Suprapubic skin (tissue), 4 donors: ENCODE results near the gene ERBB3. TPM values are rescaled to one million over a fixed set of nuclear protein-coding genes. Genes with fewer than 3 reads are reported as not detected.
"Not testable (repeated sequence)": the region's sequence is repeated elsewhere in the genome, so short reads cannot be mapped to it uniquely, and the experiment has no call there.

Source experiments
- DNase-seq, 2 donors: peaks; one replicate each; pipeline ENCODE4 v3.0.0-alpha.2; 2019; ENCODE audit warnings: low spot score in 2 of 2
- H3K27ac ChIP-seq: fragments of 200-600 bp; sonication (generic); one replicate; pipeline ENCODE4 v1.5.1; 2019
- H3K27me3 ChIP-seq: fragments of 200-600 bp; sonication (generic); one replicate; pipeline ENCODE4 v1.5.1; 2019
- H3K36me3 ChIP-seq: fragments of 200-600 bp; sonication (generic); one replicate; pipeline ENCODE4 v1.5.1; 2019
- H3K4me1 ChIP-seq: fragments of 200-600 bp; sonication (generic); one replicate; pipeline ENCODE4 v1.5.1; 2019
- H3K4me3 ChIP-seq: fragments of 200-600 bp; sonication (generic); one replicate; pipeline ENCODE4 v1.5.1; 2019; ENCODE audit warnings: mild to moderate bottlenecking
- H3K9me3 ChIP-seq: fragments of 200-600 bp; sonication (generic); one replicate; pipeline ENCODE4 v1.5.1; 2019
- EP300 ChIP-seq: sonication (generic); formaldehyde crosslinking; IDR thresholded peaks from one replicate; pipeline ENCODE4 v1.6.1; 2017; ENCODE audit warnings: antibody characterized with exemption
- POLR2A ChIP-seq, 2 donors: fragments of 450-650 bp; IDR thresholded peaks; one replicate each; pipeline ENCODE4 v1.6.1; 2017; ENCODE audit warnings: antibody characterized with exemption in 2 of 2, mild to moderate bottlenecking in 2 of 2, moderate library complexity in 2 of 2
- POLR2AphosphoS5 ChIP-seq, 3 donors: sonication (generic); formaldehyde crosslinking; IDR thresholded peaks; one replicate each; pipeline ENCODE4 v1.6.1; 2017; ENCODE audit warnings: antibody characterized with exemption in 3 of 3
- WGBS: methylation state at CpG from one replicate; pipeline ENCODE4 v1.1.5; 2018; 5-methylcytosine and 5-hydroxymethylcytosine counted together
- total RNA-seq, 4 donors: library from RNA; depleted of rRNA; stranded (reverse); fragments of >200 nt; gene quantifications; one replicate each; pipeline ENCODE4 v1.1.0, GENCODE V29; 2016
- TF ChIP-seq, protein P1 (sequence below), 2 donors: fragments of 200-600 bp in 1 of 2; fragments of 450-650 bp in 1 of 2; sonication (generic) in 1 of 2; IDR thresholded peaks; one replicate each; pipeline ENCODE4 v1.5.1; 2016 to 2019; ENCODE audit warnings: antibody characterized with exemption in 2 of 2, mild to moderate bottlenecking in 1 of 2, moderate library complexity in 1 of 2

Gene ERBB3
- total RNA-seq, 4 donors from 2014 or later = 147 to 226 (median 181) TPM

DNA sequence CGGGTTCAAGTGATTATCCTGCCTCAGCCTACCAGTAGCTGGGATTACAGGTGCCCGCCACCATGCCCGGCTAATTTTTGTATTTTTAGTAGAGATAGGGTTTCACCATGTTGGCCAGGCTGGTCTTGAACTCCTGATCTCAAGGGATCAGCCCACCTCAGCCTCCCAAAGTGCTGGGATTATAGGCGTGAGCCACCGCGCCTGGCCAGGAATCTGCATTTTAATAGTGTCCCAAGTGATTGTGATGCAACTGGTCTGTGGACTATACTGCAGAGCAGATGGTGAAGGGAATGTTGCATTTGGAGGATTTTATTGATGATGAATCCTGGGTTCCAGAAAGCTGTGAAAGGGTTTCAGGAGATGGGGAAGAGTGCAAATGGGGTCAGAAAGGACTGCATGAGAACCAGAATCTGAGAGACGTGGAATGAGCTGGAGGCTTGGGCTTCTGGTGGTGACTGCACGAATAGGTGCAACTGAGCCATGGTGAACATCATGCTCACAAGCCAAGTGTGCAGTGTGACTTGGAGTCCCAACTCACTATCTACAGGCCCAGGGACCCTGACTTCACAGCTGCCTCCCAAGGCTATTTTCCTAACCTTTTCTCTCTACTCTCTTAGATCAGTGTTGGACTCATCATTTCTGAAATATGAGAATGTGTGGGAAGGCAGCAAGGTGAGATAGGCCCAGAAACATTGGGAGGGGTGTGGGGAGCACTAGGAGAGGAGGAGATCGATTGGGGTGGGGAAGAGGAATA lies 33.8 kb upstream of the ERBB3 start:
- TF ChIP-seq POLR2A (IDR thresholded peaks at IDR 0.05) (no peak), POLR2AphosphoS5 (IDR thresholded peaks at IDR 0.05) (no peak), EP300 (no peak)
- TF ChIP-seq, protein P1, sequence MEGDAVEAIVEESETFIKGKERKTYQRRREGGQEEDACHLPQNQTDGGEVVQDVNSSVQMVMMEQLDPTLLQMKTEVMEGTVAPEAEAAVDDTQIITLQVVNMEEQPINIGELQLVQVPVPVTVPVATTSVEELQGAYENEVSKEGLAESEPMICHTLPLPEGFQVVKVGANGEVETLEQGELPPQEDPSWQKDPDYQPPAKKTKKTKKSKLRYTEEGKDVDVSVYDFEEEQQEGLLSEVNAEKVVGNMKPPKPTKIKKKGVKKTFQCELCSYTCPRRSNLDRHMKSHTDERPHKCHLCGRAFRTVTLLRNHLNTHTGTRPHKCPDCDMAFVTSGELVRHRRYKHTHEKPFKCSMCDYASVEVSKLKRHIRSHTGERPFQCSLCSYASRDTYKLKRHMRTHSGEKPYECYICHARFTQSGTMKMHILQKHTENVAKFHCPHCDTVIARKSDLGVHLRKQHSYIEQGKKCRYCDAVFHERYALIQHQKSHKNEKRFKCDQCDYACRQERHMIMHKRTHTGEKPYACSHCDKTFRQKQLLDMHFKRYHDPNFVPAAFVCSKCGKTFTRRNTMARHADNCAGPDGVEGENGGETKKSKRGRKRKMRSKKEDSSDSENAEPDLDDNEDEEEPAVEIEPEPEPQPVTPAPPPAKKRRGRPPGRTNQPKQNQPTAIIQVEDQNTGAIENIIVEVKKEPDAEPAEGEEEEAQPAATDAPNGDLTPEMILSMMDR (IDR thresholded peaks at IDR 0.05) = no peak

DNA sequence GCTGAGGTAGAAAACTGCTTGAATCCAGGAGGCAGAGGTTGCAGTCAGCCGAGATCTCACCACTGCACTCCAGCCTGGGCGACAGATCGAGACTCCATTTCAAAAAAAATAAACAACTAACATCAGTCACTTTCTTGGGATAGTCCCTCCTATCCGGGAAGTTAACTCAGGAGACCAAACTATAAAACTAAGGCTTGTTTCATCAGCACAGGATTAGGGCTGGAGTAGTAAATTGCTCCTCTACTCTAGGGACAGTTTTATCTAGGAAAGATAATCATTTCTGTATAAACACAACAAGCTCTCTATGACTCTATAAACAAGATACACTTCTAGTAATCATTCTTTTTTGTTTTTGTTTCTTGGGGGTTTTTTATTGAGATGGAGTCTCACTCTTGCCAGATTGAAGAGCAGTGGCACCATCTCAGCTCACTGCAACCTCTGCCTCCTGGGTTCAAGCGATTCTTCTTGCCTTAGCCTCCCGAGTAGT lies 26.5 kb upstream of the ERBB3 start:
- Histone ChIP-seq H3K4me3 (no peak overlapping the region), H3K36me3 (no peaks in the 10 kb centered on the region), H3K27ac (no peak overlapping the region), H3K9me3 (no peaks in the 10 kb centered on the region), H3K27me3 (no peaks in the 10 kb centered on the region), H3K4me1 (no peaks in the 10 kb centered on the region)
- WGBS = 86% methylated on average over 6 of the region's 6 CpGs
- TF ChIP-seq, protein P1 (IDR thresholded peaks at IDR 0.05) = no peak
- TF ChIP-seq POLR2AphosphoS5 (IDR thresholded peaks at IDR 0.05) = no peak
- no peak for TF ChIP-seq POLR2A (IDR thresholded peaks at IDR 0.05)
- TF ChIP-seq EP300 = no peak
- no peak for DNase-seq

More for the DNA sequence above, 33.8 kb upstream of the ERBB3 start:
- no peak for DNase-seq
- H3K27ac ChIP-seq = no peak overlapping the region
- no peak overlapping the region for H3K4me3 ChIP-seq
- H3K36me3 ChIP-seq = peaks cover 32% of the 10 kb centered on the region
- H3K9me3 ChIP-seq = no peaks in the 10 kb centered on the region
- H3K27me3 ChIP-seq = no peaks in the 10 kb centered on the region
- H3K4me1 ChIP-seq = peaks cover 25% of the 10 kb centered on the region
- WGBS = 87% methylated on average over 9 of the region's 9 CpGs

DNA sequence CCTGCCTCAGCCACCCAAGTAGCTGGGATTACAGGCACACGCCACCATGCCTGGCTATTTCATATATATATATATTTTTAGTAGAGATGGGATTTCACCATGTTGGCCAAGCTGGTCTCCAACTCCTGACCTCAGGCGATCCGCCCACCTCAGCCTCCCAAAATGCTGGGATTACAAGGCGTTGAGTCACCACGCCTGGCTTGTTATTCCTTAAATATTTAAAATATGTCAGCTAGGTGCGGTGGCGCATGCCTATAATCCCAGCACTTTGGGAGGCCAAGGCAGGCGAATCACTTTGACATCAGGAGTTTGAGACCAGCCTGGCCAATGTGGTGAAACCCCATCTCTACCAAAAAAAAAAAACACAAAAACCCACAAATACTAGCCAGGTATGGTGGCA lies 20.0 kb upstream of the ERBB3 start:
- not testable (repeated sequence) for H3K27me3 ChIP-seq, DNase-seq, H3K9me3 ChIP-seq, H3K27ac ChIP-seq, H3K4me1 ChIP-seq, H3K36me3 ChIP-seq, H3K4me3 ChIP-seq
- WGBS = 91% methylated on average over 8 of the region's 8 CpGs

DNA sequence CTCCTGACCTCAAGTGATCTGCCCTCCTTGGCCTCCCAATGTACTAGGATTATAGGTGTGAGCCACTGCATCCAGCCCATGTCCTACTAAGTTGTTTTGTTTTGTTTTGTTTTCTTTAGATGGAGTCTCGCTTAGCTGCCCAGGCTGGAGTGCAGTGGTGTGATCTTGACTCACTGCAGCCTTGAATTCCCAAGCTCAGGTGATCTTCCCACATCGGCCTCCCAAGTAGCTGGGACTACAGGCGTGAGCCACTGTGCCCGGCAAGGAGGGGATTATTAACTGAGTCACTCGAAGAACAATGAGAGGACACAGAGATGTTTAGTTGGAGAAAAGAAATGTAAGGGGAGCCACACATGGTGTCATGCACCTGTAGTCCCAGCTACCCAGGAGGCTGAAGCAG lies 18.0 kb upstream of the ERBB3 start:
- Histone ChIP-seq H3K4me1 (no peaks in the 10 kb centered on the region), H3K9me3 (no peaks in the 10 kb centered on the region), H3K27me3 (no peaks in the 10 kb centered on the region), H3K27ac (no peak overlapping the region), H3K4me3 (no peak overlapping the region), H3K36me3 (no peaks in the 10 kb centered on the region)
- no peak for DNase-seq
- TF ChIP-seq POLR2AphosphoS5 (IDR thresholded peaks at IDR 0.05) (no peak), POLR2A (IDR thresholded peaks at IDR 0.05) (no peak), EP300 (no peak)
- TF ChIP-seq, protein P1 (IDR thresholded peaks at IDR 0.05) = no peak
- 75% methylated on average over 5 of the region's 5 CpGs for WGBS

DNA sequence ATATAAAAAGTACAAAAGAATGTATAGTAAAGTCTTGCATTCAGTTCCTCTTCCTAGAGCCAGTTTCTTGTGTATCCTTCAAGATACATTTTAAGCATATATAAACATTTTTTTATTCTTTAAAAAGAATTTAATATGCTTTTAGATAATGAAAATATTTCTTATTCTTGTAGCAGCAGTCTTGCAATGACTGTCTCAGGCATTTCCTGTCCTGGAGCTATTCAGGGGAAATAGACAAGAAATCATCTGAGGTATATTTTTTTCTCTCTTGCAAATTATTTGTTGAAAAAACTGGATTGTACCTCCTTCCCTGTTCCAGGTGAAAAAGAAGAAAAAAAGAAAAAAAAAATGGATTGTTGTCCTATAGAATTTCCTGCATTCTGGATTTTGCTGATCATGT lies 17.0 kb upstream of the ERBB3 start:
- Histone ChIP-seq H3K4me3 (no peak overlapping the region), H3K4me1 (no peaks in the 10 kb centered on the region), H3K27ac (no peak overlapping the region), H3K36me3 (no peaks in the 10 kb centered on the region), H3K9me3 (no peaks in the 10 kb centered on the region), H3K27me3 (no peaks in the 10 kb centered on the region)
- TF ChIP-seq POLR2AphosphoS5 (IDR thresholded peaks at IDR 0.05) (no peak), POLR2A (IDR thresholded peaks at IDR 0.05) (no peak), EP300 (no peak)
- TF ChIP-seq, protein P1 (IDR thresholded peaks at IDR 0.05) = no peak
- no peak for DNase-seq
